IMR-90 (cell line): ENCODE measurements around the gene DNPH1. TPM values are rescaled to one million over a fixed set of nuclear protein-coding genes. Genes with fewer than 3 reads are reported as not detected.
A peak's percentile ranks its signal among the peaks of the same experiment; 100 is the strongest.

Experiments used
- ATAC-seq: fragments of 200-7000 bp; cut with Tn5 transposase; 2 replicates; pipeline ENCODE4 v1.9.1; 2020; ENCODE audit warnings: low read depth, mild to moderate bottlenecking, moderate library complexity
- BruUV-seq: library from RNA; stranded (reverse); fragments of 400-500 nt; replicated peaks from 2 replicates; lab custom pipeline; 2021; lab: Mats Ljungman, UMichigan
- CTCF ChIA-PET: fragments of 300-600 bp; formaldehyde crosslinking; extraction: SDS; loops from one replicate; lab custom pipeline; 2021; ENCODE audit warnings: antibody characterized with exemption; lab: Yijun Ruan, JAX
- POLR2A ChIA-PET: fragments of 300-600 bp; sonication (Branson Sonifier 250); formaldehyde crosslinking; loops from one replicate; lab custom pipeline; 2022; ENCODE audit warnings: antibody characterized with exemption; ENCODE audit not compliant: unreplicated experiment; lab: Charles Lee
- DNase-seq: peaks from one replicate; pipeline ENCODE4 v3.0.0; 2013
- H2AFZ ChIP-seq: replicated peaks from 2 replicates; pipeline ENCODE3; 2013; ENCODE audit warnings: low read length, mild to moderate bottlenecking; ENCODE audit not compliant: poor library complexity
- H2AK5ac ChIP-seq: 2 replicates; pipeline ENCODE4 v1.6.1; 2013; ENCODE audit warnings: low read depth, low read length, inconsistent platforms
- H2AK9ac ChIP-seq: replicated peaks from 2 replicates; pipeline ENCODE3; 2013; ENCODE audit warnings: mild to moderate bottlenecking, low read depth, low read length, moderate library complexity; ENCODE audit not compliant: poor library complexity
- H2BK120ac ChIP-seq: 2 replicates; pipeline ENCODE4 v1.6.1; 2013; ENCODE audit warnings: low read depth, low read length, inconsistent platforms
- H2BK15ac ChIP-seq: 3 replicates; pipeline ENCODE4 v1.6.1; 2013; ENCODE audit warnings: low read depth, low read length, inconsistent platforms
- H2BK20ac ChIP-seq: 2 replicates; pipeline ENCODE4 v1.6.1; 2013; ENCODE audit warnings: low read depth, mild to moderate bottlenecking, inconsistent platforms, low read length, moderate library complexity
- H2BK5ac ChIP-seq: 2 replicates; pipeline ENCODE4 v1.6.1; 2013; ENCODE audit warnings: mild to moderate bottlenecking, low read depth, low read length, inconsistent platforms; ENCODE audit not compliant: poor library complexity, severe bottlenecking
- H3K14ac ChIP-seq: replicated peaks from 2 replicates; pipeline ENCODE4 v1.6.1; 2013; ENCODE audit warnings: low read depth, low read length, inconsistent platforms
- H3K18ac ChIP-seq: 2 replicates; pipeline ENCODE4 v1.6.1; 2013; ENCODE audit warnings: low read depth, low read length, control low read depth
- H3K23ac ChIP-seq: 2 replicates; pipeline ENCODE4 v1.6.1; 2013; ENCODE audit warnings: low read depth, low read length, inconsistent platforms
- H3K27ac ChIP-seq: 2 replicates; pipeline ENCODE4 v1.5.1; 2013; ENCODE audit warnings: mild to moderate bottlenecking, control low read depth, low read length; ENCODE audit not compliant: insufficient read depth
- H3K27me3 ChIP-seq: 2 replicates; pipeline ENCODE4 v1.6.1; 2013; ENCODE audit warnings: low read length; ENCODE audit not compliant: control insufficient read depth, insufficient read depth
- H3K36me3 ChIP-seq: 2 replicates; pipeline ENCODE4 v1.6.1; 2013; ENCODE audit warnings: low read length, mixed read lengths; ENCODE audit not compliant: control insufficient read depth, insufficient read depth
- H3K4ac ChIP-seq: 2 replicates; pipeline ENCODE4 v1.6.1; 2013; ENCODE audit warnings: low read depth, low read length, inconsistent platforms
- H3K4me1 ChIP-seq: 2 replicates; pipeline ENCODE4 v1.6.1; 2013; ENCODE audit warnings: low read length, mixed read lengths; ENCODE audit not compliant: control insufficient read depth, insufficient read depth
- H3K4me2 ChIP-seq: 2 replicates; pipeline ENCODE4 v1.6.1; 2013; ENCODE audit warnings: low read depth, mild to moderate bottlenecking, control low read depth, low read length, moderate library complexity
- H3K4me3 ChIP-seq: 2 replicates; pipeline ENCODE4 v1.5.1; 2013; ENCODE audit warnings: low read depth, mild to moderate bottlenecking, control low read depth, low read length, moderate library complexity; ENCODE audit not compliant: insufficient read depth
- H3K56ac ChIP-seq: 2 replicates; pipeline ENCODE4 v1.6.1; 2013; ENCODE audit warnings: low read length, inconsistent platforms; ENCODE audit not compliant: insufficient read depth; ENCODE audit errors: extremely low read depth
- H3K79me1 ChIP-seq, 2 experiments: 2 replicates each; pipeline ENCODE4 v1.6.1; 2013; ENCODE audit warnings: low read length in 2 of 2, inconsistent platforms in 1 of 2, low read depth in 1 of 2
- H3K9ac ChIP-seq: 2 replicates; pipeline ENCODE4 v1.6.1; 2013; ENCODE audit warnings: low read depth, low read length, control low read depth
- H3K9me1 ChIP-seq: 2 replicates; pipeline ENCODE4 v1.6.1; 2013; ENCODE audit warnings: low read length, inconsistent platforms; ENCODE audit not compliant: insufficient read depth
- H3K9me3 ChIP-seq: 2 replicates; pipeline ENCODE4 v1.6.1; 2013; ENCODE audit warnings: low read length; ENCODE audit not compliant: control insufficient read depth, insufficient read depth
- H4K20me1 ChIP-seq: 2 replicates; pipeline ENCODE4 v1.6.1; 2013; ENCODE audit warnings: low read length, inconsistent platforms; ENCODE audit not compliant: insufficient read depth
- H4K5ac ChIP-seq: 2 replicates; pipeline ENCODE4 v1.6.1; 2013; ENCODE audit warnings: mild to moderate bottlenecking, low read depth, low read length, control low read depth
- H4K8ac ChIP-seq, 2 experiments: 2 replicates each; pipeline ENCODE4 v1.6.1; 2013; ENCODE audit warnings: low read depth in 2 of 2, low read length in 2 of 2, control low read depth in 1 of 2, inconsistent platforms in 1 of 2
- H4K91ac ChIP-seq: 2 replicates; pipeline ENCODE4 v1.6.1; 2013; ENCODE audit warnings: low read depth, low read length, inconsistent platforms; ENCODE audit not compliant: insufficient read depth
- CEBPB ChIP-seq: IDR thresholded peaks from 2 replicates; pipeline ENCODE4 v1.6.1; 2012; ENCODE audit warnings: low read depth, low read length, improper control_type of control experiment
- CHD1 ChIP-seq: IDR thresholded peaks from 2 replicates; pipeline ENCODE4 v1.6.1; 2012; ENCODE audit warnings: low read depth, low read length, improper control_type of control experiment
- FOS ChIP-seq: fragments of 150-350 bp; IDR thresholded peaks from 2 replicates; pipeline ENCODE4 v1.6.1; 2016; ENCODE audit warnings: low read depth, low read length
- MXI1 ChIP-seq: IDR thresholded peaks from 2 replicates; pipeline ENCODE4 v1.6.1; 2012; ENCODE audit warnings: low read depth, mild to moderate bottlenecking, low read length, moderate library complexity, borderline replicate concordance
- RCOR1 ChIP-seq: IDR thresholded peaks from 2 replicates; pipeline ENCODE4 v1.6.1; 2012; ENCODE audit warnings: mild to moderate bottlenecking, low read length, improper control_type of control experiment; ENCODE audit not compliant: insufficient replicate concordance
- SMC3 ChIP-seq: fragments of 150-350 bp; IDR thresholded peaks from 2 replicates; pipeline ENCODE4 v1.6.1; 2016; ENCODE audit warnings: low read depth, mild to moderate bottlenecking, antibody characterized with exemption, low read length, moderate library complexity
- WGBS, 2 experiments: methylation state at CpG; one replicate each; pipeline versions ENCODE4 v1.1.5 to v1.1.7; 2013; ENCODE audit warnings: missing lambda C conversion rate in 2 of 2; ENCODE audit not compliant: insufficient read length in 1 of 2; ENCODE audit errors: extremely low coverage in 2 of 2; 5-methylcytosine and 5-hydroxymethylcytosine counted together
- dilution Hi-C: fragments of 300-500 bp; cut with HindIII; formaldehyde crosslinking; loops from one replicate; pipeline ENCODE4 v1.14.3; 2018; ENCODE audit warnings: low sequenced_read_pairs; ENCODE audit not compliant: unreplicated experiment
- in situ Hi-C: fragments of 300-500 bp; cut with MboI; formaldehyde crosslinking; loops from 3 replicates; pipeline ENCODE4 v1.14.3; 2019; ENCODE audit warnings: low sequenced_read_pairs, inconsistent platforms, mixed read lengths
- intact Hi-C: fragments of 100-400 bp; cut with micrococcal nuclease; formaldehyde crosslinking; loops from 2 replicates; pipeline ENCODE4 v1.10.0; 2022
- polyA plus RNA-seq, 3 experiments: library from polyadenylated mRNA; depleted of rRNA; stranded (reverse); fragments of >200 nt; gene quantifications; 2 replicates each; pipeline ENCODE4 v1.2.3, GENCODE V29; 2012; ENCODE audit warnings: low replicate concordance in 1 of 3
- total RNA-seq: library from RNA; depleted of rRNA; stranded (reverse); fragments of >200 nt; gene quantifications from 2 replicates; pipeline ENCODE4 v1.2.3, GENCODE V29; 2012
- TF ChIP-seq, protein P1 (sequence below): fragments of 150-350 bp; IDR thresholded peaks from 2 replicates; pipeline ENCODE4 v1.6.1; 2017; ENCODE audit warnings: mild to moderate bottlenecking, antibody characterized with exemption, low read length, low read depth
- TF ChIP-seq, protein P2 (sequence below): conservative IDR thresholded peaks from 2 replicates; pipeline ENCODE4 v1.5.1; 2012; ENCODE audit warnings: mild to moderate bottlenecking, low read depth, low read length, improper control_type of control experiment

DNPH1 gene
- total and polyA plus RNA-seq, 2 of the 4 experiments (the other 2 are of a cell fraction), result 19.0 to 47.8 TPM

DNA sequence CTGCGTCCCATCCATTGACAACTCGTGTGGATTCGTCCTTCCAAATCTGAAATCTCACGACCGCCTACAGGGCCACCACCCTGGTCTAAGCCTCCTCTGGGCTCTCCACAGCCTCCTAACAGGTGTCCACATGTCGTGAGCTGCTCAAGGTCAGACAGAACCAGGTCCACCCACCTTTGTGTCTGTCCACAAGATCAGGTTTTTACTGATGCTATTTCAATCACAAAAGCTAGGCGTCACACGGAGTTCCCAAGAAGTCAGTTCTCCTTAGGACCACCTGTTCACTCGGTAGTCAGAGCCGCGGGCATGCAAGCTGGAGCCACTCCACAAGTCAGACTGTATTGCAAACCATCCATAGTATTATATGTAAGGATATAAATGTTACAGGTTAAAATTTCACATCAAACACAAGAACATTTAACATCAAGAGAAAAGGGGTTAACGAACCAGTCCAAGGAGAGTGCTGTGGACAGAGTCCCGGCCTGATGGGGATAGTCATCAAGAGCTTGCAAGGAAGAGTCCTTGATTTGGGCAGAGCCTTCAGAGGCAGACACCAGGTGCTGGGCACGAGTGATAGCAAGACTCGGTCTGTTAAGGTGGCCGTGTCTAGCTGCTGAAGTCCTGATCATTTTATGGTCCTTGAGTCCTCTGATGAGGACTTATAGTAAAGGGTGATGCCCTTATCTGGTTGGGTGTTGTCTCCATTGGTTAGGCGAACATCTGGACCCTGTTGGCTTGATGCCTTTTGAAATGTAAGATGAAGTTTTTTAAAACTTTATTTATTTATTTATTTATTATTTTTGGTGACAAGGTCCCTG lies 731 bp upstream of the DNPH1 start (continued):
- TF ChIP-seq SMC3 (no peak), CHD1 (no peak)

DNA sequence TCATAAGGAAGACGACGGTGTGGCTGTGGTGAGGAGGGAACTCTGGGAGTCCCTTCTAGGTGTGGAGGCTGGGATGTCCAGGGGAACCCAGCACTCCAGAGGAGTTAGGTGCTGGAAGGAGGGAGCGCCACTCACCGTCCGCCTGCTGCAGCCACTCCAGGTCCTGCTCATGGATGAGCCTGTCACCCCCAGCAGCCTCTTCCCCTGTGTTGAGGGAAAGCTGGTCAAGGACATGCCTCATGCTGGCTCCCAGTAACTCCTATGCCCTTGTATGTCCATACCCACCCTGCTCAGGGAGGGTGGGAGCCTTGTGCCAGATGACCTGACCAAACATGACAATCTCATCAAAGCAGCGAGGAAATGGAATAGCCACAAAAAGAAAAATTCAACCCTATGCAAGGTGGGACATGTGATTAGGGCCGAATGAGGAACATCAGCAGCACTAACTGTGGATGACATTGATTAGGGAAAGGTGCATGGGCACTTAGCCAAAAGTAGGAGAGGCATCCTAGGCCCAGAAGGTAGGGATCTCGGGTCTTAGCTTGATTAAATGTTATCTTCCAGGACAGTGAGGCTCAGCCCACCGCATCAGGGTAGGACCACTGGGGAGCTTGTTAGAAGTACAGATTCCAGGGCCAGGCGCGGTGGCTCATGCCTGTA lies 3.0 kb downstream of the DNPH1 start:
- no peak overlapping the region for H3K23ac ChIP-seq

More for the DNA sequence above, 3.0 kb downstream of the DNPH1 start:
- H3K4ac ChIP-seq, result no peak overlapping the region
- ATAC-seq (no peak), DNase-seq (no peak)
- no peak overlapping the region for H4K5ac ChIP-seq
- H3K36me3 ChIP-seq, result peaks cover 20% of the 10 kb centered on the region
- H2AK5ac ChIP-seq, result no peak overlapping the region
- BruUV-seq, result no TSS peak
- TF ChIP-seq, protein P1, sequence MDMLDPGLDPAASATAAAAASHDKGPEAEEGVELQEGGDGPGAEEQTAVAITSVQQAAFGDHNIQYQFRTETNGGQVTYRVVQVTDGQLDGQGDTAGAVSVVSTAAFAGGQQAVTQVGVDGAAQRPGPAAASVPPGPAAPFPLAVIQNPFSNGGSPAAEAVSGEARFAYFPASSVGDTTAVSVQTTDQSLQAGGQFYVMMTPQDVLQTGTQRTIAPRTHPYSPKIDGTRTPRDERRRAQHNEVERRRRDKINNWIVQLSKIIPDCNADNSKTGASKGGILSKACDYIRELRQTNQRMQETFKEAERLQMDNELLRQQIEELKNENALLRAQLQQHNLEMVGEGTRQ, result no peak
- TF ChIP-seq, protein P2, sequence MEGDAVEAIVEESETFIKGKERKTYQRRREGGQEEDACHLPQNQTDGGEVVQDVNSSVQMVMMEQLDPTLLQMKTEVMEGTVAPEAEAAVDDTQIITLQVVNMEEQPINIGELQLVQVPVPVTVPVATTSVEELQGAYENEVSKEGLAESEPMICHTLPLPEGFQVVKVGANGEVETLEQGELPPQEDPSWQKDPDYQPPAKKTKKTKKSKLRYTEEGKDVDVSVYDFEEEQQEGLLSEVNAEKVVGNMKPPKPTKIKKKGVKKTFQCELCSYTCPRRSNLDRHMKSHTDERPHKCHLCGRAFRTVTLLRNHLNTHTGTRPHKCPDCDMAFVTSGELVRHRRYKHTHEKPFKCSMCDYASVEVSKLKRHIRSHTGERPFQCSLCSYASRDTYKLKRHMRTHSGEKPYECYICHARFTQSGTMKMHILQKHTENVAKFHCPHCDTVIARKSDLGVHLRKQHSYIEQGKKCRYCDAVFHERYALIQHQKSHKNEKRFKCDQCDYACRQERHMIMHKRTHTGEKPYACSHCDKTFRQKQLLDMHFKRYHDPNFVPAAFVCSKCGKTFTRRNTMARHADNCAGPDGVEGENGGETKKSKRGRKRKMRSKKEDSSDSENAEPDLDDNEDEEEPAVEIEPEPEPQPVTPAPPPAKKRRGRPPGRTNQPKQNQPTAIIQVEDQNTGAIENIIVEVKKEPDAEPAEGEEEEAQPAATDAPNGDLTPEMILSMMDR, result no peak
- TF ChIP-seq RCOR1 (no peak), FOS (no peak), MXI1 (no peak), SMC3 (no peak), CHD1 (no peak), CEBPB (no peak)
- no peak overlapping the region for H4K91ac ChIP-seq
- H4K8ac ChIP-seq, result no peak overlapping the region
- in situ Hi-C loops, result no loop called here
- H2BK120ac ChIP-seq, result no peak overlapping the region
- no peaks in the 10 kb centered on the region for H3K9me3 ChIP-seq
- no peak overlapping the region for H3K14ac ChIP-seq
- no peak overlapping the region for H3K9ac ChIP-seq
- no peak overlapping the region for H2BK15ac ChIP-seq
- H3K4me1 ChIP-seq, result peaks cover 6% of the 10 kb centered on the region; the same call in 1 of the 2 replicates
- H3K4me3 ChIP-seq, result no peak overlapping the region
- ChIA-PET CTCF (interaction anchor here (0.6 kb wide), 1 partner anchor 575 kb away, joined by 3 read pairs; no protein-coding TSS in a partner anchor), POLR2A (interaction anchor here (0.7 kb wide), 1 partner anchor 9 kb away, joined by 4 read pairs; no protein-coding TSS in a partner anchor)
- WGBS, 2 experiments, result no CpG with 5 or more reads among the region's 11 CpGs
- peaks cover 4% of the 10 kb centered on the region; the same call in 1 of the 2 replicates for H3K27me3 ChIP-seq
- H2AFZ ChIP-seq, result no peak overlapping the region
- H3K18ac ChIP-seq, result no peak overlapping the region
- dilution Hi-C loops, result no loop called here
- no peak overlapping the region for H2BK20ac ChIP-seq
- no peaks in the 10 kb centered on the region for H4K20me1 ChIP-seq
- H3K56ac ChIP-seq, result no peak overlapping the region
- peaks cover 4% of the 10 kb centered on the region for H3K9me1 ChIP-seq
- peaks cover 0 to 8% of the 10 kb centered on the region in 2 experiments; a peak in 2 of 4 replicates for H3K79me1 ChIP-seq
- H3K4me2 ChIP-seq, result no peak overlapping the region
- peak overlapping the region; percentile 31 for H2AK9ac ChIP-seq
- H3K27ac ChIP-seq, result no peak overlapping the region
- no peak overlapping the region for H2BK5ac ChIP-seq
- intact Hi-C loops, result no loop called here
